Gastroesophageal sphincter (tissue), 3 donors: ENCODE measurements around the gene GOLGA6A.
"Not testable (repeated sequence)": the region's sequence is repeated elsewhere in the genome, so short reads cannot be mapped to it uniquely, and the experiment has no call there.

Source experiments
- CTCF ChIP-seq, 4 experiments: fragments of 200-600 bp in 2 of 4; fragments of 450-650 bp in 2 of 4; sonication (generic) in 1 of 4; IDR thresholded peaks; one replicate each; pipeline ENCODE4 v1.5.1; 2017 to 2019; ENCODE audit warnings: antibody characterized with exemption in 4 of 4, mild to moderate bottlenecking in 2 of 4, moderate library complexity in 2 of 4
- EP300 ChIP-seq: sonication (generic); formaldehyde crosslinking; IDR thresholded peaks from one replicate; pipeline ENCODE4 v1.6.1; 2017; ENCODE audit warnings: antibody characterized with exemption, mild to moderate bottlenecking

GRCh38 chr15:74065684-74066411, 16.5 kb downstream of the GOLGA6A start:
- TF ChIP-seq CTCF (IDR thresholded peaks at IDR 0.05) = peak; percentile 22 to 62 (median 39)
- not testable (repeated sequence) for TF ChIP-seq EP300
